GM19328 (cell line): ENCODE results near the gene COLEC12.

Source experiments
- ATAC-seq: cut with Tn5 transposase; IDR thresholded peaks from one replicate; pipeline ENCODE4 v1.9.1; 2021; ENCODE audit warnings: mild to moderate bottlenecking, moderate library complexity; ENCODE audit not compliant: unreplicated experiment

The COLEC12 gene

DNA sequence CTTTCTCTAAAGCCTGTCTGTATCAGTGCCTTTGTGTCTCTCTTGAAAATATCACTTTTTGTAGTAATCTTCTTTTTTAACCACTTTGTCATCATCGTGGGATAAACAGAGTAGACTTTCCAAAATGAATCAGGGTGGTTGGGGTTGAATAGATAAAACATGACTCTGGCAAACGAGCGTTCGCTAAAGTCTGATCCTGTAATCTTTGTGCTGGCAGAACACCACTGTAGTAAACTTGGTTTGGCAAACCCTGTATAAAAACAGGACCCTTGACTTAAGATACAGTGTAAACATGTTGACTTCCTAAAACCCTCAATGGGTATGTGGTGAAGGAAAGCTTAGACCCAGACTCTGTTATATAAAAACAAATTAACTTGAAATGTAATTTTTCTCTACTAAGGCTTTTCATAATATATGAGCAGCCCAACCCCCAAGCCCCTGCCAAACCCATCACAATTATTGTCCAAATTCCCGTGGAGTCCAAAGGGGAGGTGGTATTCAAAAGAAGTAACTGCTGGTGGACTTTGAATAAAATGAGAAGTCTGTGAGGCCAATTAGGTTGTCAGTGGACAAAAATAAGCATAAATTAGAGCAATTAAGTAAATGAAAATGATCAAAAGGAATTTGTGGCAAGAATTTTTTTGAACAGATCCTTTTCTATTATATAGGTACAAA lies 52.2 kb downstream of the COLEC12 start:
- ATAC-seq, result no peak

DNA sequence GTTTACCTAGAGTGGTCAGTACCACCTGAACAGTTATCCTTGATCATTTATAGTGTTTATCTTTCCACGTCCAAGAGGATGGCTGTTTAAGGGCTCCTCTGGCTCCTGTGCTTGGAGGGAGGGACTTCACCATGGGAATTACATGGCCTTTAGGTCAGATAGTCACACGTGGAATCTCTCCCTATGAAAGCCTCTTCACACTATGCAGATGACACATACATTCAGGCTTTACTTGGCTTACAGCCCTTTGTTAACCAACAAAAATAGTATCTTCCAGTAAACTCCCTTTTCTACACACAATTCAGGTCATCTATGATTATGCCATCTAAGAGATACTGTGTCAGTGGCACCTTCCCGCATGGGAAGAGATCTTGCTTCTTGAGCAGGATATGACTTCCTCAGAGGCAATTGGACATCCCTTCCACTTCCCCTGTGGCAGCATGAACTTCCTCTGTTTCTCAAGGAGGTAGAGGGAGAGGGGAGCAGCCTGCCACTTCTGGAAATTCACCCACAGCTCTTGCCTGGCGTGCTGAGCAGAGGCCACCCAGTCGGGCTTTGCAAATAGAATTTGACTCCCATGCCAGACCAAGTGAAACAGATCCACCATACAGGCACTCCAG lies 53.5 kb downstream of the COLEC12 start:
- no peak for ATAC-seq

DNA sequence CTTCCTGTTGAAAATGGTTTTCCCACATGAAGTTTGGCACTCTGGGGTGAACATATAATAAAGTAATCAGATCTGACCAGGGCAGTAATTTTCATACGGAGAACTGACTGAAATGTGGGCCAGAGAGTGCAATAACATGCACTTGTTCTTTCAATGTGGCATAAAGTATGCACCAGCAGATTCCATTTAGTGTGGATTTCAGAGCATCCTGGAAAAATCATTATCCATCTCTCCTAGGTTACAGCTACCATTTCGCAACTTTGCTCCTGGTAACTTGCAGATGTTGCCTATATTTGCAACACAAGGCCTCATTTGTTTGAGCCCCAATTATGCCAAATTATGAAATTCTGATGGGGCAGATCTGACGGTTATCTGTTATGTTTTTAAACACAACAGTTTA lies 55.4 kb downstream of the COLEC12 start:
- ATAC-seq, result no peak

DNA sequence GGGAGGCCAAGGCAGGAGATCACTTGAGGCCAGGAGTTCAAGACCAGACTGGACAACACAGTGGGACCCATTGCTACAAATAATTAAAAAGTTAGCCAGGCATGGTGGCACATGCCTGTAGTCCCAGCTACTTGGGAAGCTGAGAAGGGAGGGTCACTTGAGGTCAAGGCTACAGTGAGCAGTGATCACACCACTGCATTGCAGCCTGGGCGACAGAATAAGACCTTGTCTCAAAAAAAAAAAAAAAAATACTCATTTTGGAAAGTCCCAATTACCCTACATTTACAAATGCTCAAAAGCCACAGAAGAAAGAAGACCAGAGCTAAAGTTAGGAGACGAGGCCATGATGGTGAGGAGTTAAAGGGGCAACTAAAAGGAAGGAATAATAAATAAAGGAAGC lies 61.9 kb downstream of the COLEC12 start:
- ATAC-seq, result no peak

DNA sequence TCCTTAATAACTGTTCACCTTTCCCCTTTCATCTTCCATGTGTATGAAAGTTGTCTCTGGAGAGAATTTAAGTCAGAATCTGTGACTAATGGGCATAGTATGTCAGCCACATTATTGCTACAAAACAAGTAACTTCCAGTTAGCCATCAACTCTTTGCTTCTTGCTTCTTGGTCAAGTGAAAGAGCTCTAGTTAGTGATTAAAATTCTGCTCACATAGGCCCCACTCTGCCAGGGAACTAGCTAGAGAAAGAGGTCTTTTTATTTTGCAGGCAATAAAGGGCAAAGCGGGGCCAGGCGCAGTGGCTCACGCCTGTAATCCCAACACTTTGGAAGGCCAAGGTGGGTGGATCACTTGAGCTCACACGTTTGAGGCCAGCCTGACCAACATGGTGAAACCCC lies 64.6 kb downstream of the COLEC12 start:
- ATAC-seq, result no peak

DNA sequence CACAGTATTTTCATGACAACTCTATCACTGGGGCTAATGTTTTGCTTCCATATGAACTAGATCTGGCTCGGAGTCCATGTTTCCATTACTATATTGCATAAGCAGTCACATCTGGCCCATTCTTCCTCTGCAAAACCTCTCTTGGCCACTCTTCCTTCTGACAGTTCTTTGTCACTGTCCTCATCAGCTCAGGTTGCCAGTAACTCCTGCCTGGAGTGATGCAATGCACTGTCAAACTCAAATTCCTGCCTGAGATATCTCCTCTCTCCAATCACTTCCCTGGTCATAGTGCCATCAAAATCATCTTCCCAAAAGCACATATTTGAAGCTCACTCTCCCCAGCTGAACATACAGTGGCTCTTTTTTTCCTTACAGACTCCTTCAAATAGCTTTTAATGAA lies 66.1 kb downstream of the COLEC12 start:
- no peak for ATAC-seq

DNA sequence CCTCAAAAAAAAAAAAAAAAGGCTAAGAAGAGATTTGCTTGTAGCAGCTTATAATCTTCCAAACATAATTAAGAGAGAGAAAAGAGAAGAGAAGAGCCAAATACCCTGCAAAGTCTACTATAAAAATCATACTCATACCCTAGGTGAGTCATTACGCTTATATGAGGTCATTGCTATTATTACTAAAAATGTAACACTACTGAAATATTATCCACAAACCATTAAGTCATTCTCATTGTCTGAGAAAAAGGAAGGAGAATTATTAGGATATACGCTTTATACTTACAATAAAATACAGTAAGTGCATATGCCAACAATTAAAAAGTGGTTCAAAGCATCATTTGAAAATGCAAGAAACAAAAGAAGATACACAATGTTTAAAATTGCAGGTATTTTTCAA lies 66.5 kb downstream of the COLEC12 start:
- ATAC-seq, result no peak

DNA sequence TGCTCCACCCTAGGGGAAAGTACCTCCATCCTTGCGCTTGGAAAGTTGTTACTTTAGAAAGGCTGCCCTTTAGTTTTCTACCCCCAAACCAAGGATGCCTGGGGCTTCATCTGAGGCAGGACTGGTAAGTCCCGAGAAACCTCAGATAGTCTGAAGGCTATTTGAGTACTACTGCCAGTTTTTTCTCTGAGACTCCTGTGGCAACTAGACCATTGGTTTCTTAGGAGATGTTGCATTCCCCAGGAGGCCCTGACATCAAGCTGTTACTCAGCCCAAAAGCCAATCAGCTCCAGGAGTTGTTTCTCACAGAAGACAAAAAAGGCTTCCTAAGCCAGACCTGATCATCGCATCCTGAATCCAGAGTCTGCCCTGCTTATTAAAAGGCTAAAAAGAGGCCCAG lies 67.2 kb downstream of the COLEC12 start:
- ATAC-seq, result no peak

DNA sequence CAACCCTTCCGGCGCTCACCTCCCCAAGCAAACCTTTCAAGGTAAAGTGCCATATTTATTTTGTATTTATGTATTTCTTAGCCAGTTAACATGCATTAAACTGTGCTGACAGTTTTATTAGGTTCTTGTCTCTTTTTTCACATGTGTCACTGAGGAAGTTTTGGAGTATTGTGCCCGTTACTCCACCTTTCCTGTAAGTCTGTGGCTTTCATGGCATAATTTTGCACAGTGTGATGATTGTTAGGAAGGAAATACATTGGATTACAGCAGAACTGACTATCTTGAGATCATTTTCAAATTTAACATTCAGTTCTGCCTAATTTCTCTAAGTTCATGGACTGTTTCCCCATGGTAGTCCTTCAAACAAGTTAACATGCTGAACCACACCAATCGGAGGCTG lies 67.7 kb downstream of the COLEC12 start:
- ATAC-seq, result no peak

DNA sequence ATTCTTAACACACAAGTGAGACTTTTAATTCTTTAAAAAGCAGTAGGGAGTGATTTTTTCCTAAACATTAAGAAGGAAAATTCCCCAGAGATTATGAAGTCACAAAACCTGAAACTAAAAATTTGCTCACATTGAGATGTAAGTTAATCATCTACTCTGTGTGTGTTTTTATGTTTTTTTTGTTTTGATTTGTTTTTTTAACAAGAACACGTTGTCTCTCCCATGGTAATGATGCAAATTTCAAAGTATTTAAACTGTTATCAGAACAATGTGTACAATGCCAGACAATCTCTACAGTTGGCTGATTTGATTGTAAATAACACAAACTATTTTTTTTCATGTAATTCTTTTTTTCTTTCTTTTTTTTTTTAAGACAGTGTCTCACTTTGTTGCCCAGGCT lies 71.5 kb downstream of the COLEC12 start:
- ATAC-seq, result no peak

DNA sequence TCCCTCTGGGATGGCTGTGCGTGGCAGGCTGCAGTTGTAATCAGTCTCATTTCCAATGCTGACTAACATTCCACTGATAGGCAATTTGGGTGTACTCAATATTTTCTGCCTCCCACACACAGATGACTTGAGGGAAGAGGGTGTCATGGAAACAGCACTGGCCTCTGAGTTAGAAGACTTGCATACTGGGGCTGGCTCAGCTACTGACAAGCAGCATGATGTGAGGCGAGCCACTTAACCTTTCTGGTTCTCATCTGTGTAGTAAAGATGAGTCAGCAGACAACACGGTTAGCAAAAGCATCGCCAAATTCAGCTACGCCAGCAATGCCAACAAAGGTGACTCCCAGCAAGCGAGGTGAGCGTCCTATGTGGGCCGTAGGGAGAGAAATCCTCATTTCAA lies 73.5 kb downstream of the COLEC12 start:
- ATAC-seq, result no peak

DNA sequence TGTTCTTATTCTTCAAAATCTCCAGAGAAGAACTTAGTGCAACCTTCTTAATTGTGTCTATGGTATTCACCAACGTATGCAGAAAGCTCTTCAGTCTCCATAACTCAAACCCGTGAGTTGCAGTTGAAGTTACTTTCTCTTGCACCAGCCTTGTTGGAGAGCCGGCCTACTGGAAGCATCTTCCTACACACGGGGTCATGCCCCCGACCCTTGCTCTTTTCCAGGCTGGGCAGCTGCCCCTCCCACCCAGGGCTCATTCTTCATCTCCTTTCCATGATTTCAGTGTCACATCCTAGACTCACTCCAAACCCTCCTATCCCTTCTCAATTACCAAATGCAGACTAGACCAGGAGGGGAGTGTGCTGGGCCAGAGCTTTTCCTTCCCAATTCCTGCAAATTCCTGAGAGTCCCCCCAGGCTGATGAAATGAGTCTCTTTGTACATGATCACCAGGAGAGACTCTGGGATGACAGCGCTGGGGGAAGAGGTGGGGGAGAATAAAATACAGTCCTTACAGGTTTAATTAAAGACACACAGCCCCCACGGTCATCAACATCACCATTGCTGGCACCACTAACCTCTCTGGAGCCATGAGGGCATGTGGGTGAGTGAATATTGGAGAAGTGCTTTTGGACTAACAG lies 75.3 kb downstream of the COLEC12 start:
- no peak for ATAC-seq

DNA sequence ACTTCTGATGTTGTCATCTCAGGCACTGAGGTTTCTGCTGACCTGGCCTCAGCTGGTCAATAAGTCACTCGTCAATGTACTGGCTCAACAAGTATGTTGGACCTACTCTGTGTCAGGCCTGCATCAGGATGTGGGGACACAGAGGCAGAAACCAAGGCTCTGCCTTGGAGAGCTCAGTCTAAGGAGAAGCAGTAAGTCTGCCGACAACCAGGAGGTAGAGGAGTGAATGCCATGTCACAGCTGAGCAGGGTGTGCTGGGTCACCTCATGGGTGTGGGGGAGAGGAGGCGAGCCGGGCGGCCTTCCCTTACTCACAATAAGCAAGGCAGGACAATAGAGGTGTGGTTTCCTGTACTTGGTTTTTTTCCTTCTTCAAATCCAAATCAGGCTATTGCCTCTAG lies 75.8 kb downstream of the COLEC12 start:
- no peak for ATAC-seq

DNA sequence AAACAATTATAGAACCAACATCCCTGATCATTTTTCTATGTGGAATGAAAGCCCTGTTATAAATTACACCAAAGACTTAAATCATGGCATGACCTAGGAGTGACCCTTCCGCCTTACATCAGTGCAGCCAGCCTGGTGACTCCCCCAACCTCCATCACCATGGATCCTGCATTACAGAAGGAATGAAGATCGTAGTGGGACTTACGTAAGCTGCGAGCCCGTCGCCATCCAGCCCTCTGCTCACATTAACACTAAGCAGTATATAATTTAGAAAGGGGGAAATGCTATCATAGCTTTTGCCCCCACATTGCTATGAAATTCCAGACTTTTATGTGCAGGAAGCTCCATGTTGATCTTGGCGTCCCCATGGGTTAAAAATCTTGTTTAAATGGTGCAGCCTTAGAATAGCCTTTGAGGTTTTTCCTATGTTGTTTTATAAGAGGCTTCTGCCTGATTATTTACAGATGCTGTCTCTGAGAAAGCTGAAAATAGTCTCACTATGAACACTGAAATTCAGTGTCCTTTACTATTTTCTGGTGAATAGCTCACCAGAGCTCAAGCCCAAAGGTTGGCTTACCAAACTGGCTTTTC lies 76.3 kb downstream of the COLEC12 start:
- ATAC-seq, result no peak

DNA sequence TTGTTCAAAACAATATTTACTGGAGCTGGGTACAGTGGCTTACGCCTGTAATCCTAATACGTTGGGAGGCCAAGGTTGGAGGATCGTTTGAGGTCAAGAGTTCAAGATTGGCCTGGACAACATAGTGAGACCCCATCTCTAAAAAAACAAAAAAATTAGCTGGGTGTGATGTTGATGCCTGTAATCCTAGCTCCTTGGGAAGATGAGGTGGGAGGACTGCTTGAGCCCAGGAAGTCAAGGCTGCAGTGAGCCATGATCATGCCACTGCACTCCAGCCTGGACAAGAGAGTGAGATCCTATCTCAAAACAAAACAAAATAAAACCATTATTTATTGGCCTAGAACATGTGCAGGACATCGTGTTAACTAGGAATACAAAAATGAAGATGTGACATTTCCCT lies 77.5 kb downstream of the COLEC12 start:
- no peak for ATAC-seq

DNA sequence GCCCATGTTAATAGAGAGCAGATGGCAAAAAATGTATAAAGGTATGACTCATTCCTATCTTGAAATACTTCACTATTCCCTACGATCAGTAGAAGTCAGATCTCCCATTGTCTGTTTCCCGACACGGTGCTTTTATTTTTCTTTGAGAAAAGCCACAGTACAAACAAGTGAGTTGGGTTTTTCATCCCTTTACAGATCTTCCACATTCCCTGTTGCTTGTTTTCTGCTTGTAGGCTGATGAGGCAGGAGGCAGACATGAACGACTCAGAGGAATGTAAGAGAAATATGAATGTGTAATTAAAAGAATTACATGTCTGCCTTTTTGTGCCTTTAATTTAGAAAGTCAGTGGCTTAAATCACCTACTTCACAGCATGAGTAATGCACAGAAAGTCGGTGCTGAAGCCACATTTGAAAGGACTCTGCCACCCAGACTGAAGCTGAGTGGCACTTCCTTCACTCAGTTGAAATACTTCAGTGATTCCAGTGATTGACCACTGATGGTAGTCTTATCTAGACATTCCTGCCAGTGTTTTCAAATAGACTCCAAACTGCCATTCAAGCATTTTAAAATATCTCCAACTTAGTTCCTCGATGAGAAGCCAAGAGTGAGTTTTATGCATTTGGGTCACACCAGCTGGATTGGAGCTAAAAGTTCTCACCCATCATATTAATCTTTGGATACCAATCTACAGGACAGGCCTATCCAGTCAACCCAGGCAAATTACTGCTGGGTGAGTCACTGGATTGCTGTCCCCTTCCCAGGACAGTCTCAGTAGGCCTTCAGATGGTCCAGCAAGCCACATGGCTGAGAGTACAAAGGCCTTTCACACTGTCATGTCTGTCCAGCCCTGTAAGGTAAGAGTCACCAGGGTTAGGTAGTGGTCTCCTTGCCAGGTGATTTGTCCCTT lies 79.0 kb downstream of the COLEC12 start:
- ATAC-seq, result no peak

DNA sequence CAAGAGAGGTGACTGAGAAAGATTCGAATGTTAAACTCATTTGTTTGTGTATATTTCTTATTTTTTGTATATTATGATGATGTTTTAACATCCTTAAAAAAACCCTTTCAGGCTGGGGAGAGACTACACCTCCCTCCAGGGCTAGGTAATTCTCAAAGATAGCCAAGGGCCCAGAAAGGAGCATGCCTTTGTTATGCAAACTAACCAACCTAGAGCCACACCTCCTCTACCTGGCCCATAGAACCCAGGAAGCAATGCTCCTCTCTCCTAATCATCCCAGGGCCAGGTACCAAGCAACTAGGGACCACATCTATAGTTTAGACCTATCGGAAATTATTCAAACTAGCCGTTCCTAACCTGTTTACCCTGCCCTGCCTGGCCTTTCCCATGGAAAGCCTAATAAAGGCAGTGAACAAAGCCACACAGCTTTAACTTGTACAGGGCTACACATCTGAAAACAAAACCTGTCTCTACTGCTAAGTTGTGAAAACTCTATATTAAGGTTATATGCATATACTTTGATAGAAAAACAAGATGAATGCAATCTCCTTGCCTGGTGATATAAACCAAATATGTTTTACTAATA lies 79.7 kb downstream of the COLEC12 start:
- no peak for ATAC-seq

DNA sequence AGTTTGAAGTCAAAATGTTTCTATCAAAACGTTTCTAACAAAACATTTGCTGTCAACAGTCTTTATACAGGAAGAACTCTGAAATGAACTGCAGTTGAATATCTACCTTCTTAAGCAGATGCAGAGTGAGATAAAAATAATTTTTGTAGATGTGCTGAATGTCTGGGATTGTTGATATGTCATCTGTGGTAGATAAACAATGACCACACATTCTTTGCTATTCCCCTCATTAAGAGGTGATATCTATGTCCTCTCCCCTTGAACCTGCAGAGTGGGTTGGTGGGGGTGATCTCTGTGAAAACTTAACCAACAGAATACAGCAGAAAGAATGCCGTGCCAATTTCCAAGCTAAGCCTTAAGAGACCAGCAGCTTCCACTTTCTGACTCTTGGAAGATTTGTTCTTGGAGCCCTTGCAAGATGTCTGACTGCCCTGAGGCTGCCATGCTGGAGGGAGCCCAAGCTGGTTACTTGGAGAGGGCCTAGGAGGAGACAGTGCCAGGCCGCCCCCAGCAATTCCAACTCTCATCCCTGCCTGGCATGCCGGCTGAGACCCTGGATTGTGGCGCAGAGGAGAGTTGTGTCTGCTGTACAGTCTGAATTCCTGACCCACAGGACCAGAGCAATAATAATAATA lies 80.8 kb downstream of the COLEC12 start:
- no peak for ATAC-seq

DNA sequence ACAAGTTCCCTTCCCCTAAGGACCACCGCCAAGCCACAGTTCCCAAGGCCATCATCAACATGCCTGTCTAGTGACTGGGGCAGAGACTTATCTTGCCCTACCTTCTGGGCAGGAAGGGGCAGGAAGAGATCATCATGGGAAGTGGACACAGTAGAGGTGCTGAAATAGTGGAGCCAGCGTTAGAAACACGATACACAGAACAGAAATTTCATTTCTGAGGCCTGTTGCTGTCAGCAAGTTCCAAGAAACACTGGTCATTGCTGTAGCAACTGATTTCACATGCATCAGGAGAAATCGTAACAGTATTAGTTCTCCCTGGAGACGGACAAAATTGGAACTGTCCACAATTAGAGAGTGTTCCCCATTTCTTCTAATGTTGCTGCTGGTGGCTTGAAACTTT lies 83.0 kb downstream of the COLEC12 start:
- ATAC-seq, result no peak

DNA sequence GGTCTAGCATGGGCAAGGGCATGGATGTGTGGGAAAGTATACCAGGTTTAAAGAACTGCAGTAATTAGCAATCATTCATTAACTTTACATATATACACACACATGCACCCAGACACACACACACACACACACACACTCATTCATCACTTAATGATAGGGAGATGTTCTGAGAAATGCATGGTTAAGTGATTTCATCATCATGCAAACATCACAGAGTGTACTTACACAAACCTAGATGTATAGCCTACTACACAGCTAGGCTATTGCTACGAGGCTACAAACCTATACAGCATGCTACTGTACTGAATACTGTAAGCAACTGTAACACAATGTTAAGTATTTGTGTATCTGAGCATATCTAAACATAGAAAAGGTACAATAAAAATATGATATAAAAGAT lies 83.6 kb downstream of the COLEC12 start:
- no peak for ATAC-seq
